ENCODE data around the gene GAREM1. TPM values are rescaled to one million over a fixed set of nuclear protein-coding genes. Genes with fewer than 3 reads are reported as not detected.

GAREM1 gene
- total RNA-seq, 1 donor from 2014 or later: 9.5 TPM

DNA sequence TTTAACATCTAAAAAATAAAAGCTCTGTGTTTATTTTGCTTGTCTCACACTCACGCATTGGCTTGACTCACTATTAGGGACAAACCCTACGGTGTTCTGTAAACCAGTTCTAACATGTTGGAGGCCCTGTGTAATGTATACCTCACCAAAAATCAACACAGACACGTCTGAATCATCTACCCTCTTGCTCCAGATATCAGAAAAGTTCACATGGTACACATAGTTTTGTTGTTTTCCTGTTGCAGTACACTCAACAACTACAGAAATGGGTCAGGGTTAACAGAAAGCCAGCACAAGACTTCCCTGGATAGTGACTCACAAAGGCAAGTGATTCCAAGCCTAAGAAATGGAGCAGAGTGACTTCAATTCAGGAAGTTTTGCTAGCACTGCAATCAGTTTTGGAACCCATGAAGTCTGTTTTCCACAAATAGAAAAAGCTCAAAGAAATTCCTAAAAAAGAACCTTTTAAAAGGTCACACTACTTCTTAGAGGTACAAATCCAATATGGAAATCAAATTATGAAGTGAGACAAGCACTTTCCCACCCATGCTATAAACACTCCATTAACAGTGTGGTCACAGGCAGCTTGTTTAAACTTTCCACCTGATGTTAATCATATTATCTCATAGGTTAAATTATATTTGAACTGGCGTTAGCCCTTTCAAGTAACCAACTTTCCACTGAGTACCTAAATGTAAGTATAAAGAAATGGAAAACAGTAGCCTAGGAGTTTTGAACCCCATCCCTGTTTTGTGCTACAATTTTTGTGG, 87.4 kb downstream of the GAREM1 start:
- H3K36me3 Mint-ChIP-seq: no peaks in the 10 kb centered on the region
- peak overlapping the region; percentile 54 for H3K27ac Mint-ChIP-seq
- H3K4me1 Mint-ChIP-seq: peaks cover 27% of the 10 kb centered on the region
- TF ChIP-seq, protein P1, sequence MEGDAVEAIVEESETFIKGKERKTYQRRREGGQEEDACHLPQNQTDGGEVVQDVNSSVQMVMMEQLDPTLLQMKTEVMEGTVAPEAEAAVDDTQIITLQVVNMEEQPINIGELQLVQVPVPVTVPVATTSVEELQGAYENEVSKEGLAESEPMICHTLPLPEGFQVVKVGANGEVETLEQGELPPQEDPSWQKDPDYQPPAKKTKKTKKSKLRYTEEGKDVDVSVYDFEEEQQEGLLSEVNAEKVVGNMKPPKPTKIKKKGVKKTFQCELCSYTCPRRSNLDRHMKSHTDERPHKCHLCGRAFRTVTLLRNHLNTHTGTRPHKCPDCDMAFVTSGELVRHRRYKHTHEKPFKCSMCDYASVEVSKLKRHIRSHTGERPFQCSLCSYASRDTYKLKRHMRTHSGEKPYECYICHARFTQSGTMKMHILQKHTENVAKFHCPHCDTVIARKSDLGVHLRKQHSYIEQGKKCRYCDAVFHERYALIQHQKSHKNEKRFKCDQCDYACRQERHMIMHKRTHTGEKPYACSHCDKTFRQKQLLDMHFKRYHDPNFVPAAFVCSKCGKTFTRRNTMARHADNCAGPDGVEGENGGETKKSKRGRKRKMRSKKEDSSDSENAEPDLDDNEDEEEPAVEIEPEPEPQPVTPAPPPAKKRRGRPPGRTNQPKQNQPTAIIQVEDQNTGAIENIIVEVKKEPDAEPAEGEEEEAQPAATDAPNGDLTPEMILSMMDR (IDR thresholded peaks at IDR 0.05; ENCODE audit: unreplicated experiment): no peak
- H3K9me3 Mint-ChIP-seq: no peaks in the 10 kb centered on the region
- no peak overlapping the region for H3K4me3 Mint-ChIP-seq
- no peaks in the 10 kb centered on the region for H3K27me3 Mint-ChIP-seq (ENCODE audit: low read depth)
- no peak for DNase-seq (ENCODE audit: low spot score in 2 of 2, unreplicated experiment in 2 of 2)

DNA sequence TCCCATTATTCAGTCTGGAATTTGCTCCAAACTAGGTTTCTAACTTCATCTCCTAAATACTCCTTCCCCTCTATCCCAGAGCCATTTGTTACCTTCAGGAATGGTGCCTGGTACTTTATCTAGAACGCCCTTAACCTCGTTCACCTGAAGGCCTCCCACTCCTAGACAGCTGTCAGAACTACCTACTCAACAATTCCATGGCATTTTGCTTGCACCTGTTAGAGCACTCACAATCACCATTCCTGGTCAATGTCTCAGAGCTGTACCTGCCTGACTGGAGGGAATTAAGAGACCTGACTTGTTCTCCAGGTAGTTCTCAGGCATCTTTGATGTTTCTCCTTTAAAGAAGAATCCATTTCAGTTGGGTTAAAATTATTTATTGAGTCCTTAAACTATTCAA, 88.9 kb downstream of the GAREM1 start:
- Mint-ChIP-seq H3K4me1 (peaks cover 27% of the 10 kb centered on the region), H3K27me3 (ENCODE audit: low read depth) (no peaks in the 10 kb centered on the region), H3K9me3 (no peaks in the 10 kb centered on the region), H3K4me3 (no peak overlapping the region), H3K27ac (no peak overlapping the region), H3K36me3 (peaks cover 4% of the 10 kb centered on the region)
- DNase-seq (ENCODE audit: low spot score in 2 of 2, unreplicated experiment in 2 of 2): no peak
- TF ChIP-seq, protein P1 (IDR thresholded peaks at IDR 0.05; ENCODE audit: unreplicated experiment): no peak

DNA sequence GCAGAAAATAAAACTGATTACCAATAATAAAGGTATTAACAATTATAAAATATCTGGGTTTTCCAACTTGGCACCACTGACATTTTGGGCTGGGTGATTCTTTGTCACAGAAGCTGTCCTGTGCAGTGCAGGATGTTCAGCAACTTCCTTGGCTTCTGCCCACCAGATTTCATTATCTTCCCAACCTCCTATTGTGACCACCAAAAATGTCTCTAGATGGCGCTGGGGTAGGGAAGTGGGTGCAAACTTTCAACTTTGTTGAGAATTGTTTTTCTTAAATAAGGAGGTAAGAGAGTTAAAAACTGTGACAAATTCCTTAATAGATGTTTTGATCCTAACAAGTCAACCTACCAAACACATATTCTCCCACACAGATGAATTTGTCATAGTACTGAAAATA, 90.1 kb downstream of the GAREM1 start:
- H3K36me3 Mint-ChIP-seq: peaks cover 4% of the 10 kb centered on the region
- no peak for DNase-seq (ENCODE audit: low spot score in 2 of 2, unreplicated experiment in 2 of 2)
- no peaks in the 10 kb centered on the region for H3K27me3 Mint-ChIP-seq (ENCODE audit: low read depth)
- H3K4me3 Mint-ChIP-seq: no peak overlapping the region
- peaks cover 20% of the 10 kb centered on the region for H3K4me1 Mint-ChIP-seq
- TF ChIP-seq, protein P1 (IDR thresholded peaks at IDR 0.05; ENCODE audit: unreplicated experiment): no peak
- no peak overlapping the region for H3K27ac Mint-ChIP-seq
- no peaks in the 10 kb centered on the region for H3K9me3 Mint-ChIP-seq

DNA sequence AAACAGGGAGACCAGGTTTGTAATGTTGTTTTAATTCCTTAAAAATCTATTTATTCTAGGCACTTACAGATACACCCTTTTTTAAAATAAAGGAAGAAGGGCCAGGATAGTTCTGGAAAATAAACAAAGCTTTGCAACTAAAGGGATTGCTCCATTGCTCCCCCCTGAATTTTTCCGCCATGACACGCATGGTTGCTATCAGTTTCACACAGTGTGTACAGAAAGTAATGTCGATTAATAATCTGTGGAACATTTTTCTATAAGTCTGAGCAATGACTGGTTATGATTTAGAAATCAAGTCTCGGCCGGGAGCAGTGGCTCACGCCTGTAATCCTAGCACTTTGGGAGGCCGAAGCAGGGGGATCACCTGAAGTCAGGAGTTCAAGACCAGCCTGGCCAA, 90.8 kb downstream of the GAREM1 start:
- Mint-ChIP-seq H3K9me3 (no peaks in the 10 kb centered on the region), H3K4me3 (no peak overlapping the region), H3K36me3 (peaks cover 4% of the 10 kb centered on the region)

DNA sequence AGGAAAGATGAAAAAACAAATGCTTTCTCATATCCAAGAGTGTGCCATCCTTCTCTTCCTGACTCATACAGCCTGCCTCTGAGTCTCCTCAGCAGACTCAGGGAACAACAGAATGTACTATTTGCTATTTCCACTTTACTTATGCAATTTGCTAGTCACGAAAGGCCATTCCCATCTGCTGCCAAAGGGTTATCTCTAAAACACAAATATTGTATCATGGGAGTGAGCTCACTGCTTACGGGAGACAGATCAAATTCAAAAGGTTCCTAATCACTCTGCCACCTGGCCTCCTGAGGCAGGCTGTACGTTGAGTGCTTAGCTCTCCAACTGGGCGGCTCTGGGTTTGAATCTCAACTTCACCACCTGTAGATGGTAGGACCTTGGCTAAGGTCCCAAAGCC, 92.0 kb downstream of the GAREM1 start:
- peaks cover 26% of the 10 kb centered on the region for H3K4me1 Mint-ChIP-seq
- peaks cover 4% of the 10 kb centered on the region for H3K36me3 Mint-ChIP-seq
- H3K27me3 Mint-ChIP-seq (ENCODE audit: low read depth): no peaks in the 10 kb centered on the region
- no peak for DNase-seq (ENCODE audit: low spot score in 2 of 2, unreplicated experiment in 2 of 2)
- H3K9me3 Mint-ChIP-seq: no peaks in the 10 kb centered on the region
- no peak overlapping the region for H3K4me3 Mint-ChIP-seq
- H3K27ac Mint-ChIP-seq: no peak overlapping the region
- TF ChIP-seq, protein P1 (IDR thresholded peaks at IDR 0.05; ENCODE audit: unreplicated experiment): no peak

More for the DNA sequence above, 90.8 kb downstream of the GAREM1 start:
- TF ChIP-seq, protein P1 (IDR thresholded peaks at IDR 0.05; ENCODE audit: unreplicated experiment): no peak
- Mint-ChIP-seq H3K27me3 (ENCODE audit: low read depth) (no peaks in the 10 kb centered on the region), H3K4me1 (peaks cover 20% of the 10 kb centered on the region), H3K27ac (no peak overlapping the region)
- no peak for DNase-seq (ENCODE audit: low spot score in 2 of 2, unreplicated experiment in 2 of 2)

Measured in mesothelial cell of epicardium (in vitro differentiated cells).